ENCODE measurements around the gene ANKRD33B. TPM values are rescaled to one million over a fixed set of nuclear protein-coding genes. Genes with fewer than 3 reads are reported as not detected.
A peak's percentile ranks its signal among the peaks of the same experiment; 100 is the strongest.

ANKRD33B gene
- total RNA-seq, 1 donor from 2014 or later = 4.1 TPM

- DNase-seq (ENCODE audit: missing footprints) = no peak
- ATAC-seq = no peak
- intact Hi-C loops (cut with DNase I) = no loop called here
Observed at GRCh38 chr5:10674096-10674495, 110.2 kb downstream of the ANKRD33B start.

GRCh38 chr5:10674582-10674981 lies 110.7 kb downstream of the ANKRD33B start:
- ATAC-seq = no peak
- DNase-seq (ENCODE audit: missing footprints) = no peak
- intact Hi-C loops (cut with DNase I) = no loop called here

GRCh38 chr5:10675177-10675700 lies 111.4 kb downstream of the ANKRD33B start:
- DNase-seq (ENCODE audit: missing footprints) (no peak), ATAC-seq (no peak)
- intact Hi-C loops (cut with DNase I) = no loop called here

- ATAC-seq (no peak), DNase-seq (ENCODE audit: missing footprints) (no peak)
- intact Hi-C loops (cut with DNase I) = no loop called here
Observed at GRCh38 chr5:10676224-10676623, 112.4 kb downstream of the ANKRD33B start.

GRCh38 chr5:10676946-10677345 lies 113.1 kb downstream of the ANKRD33B start:
- no peak for ATAC-seq
- DNase-seq (ENCODE audit: missing footprints) = no peak
- intact Hi-C loops (cut with DNase I) = no loop called here

GRCh38 chr5:10677533-10677932 lies 113.7 kb downstream of the ANKRD33B start:
- intact Hi-C loops (cut with DNase I) = no loop called here
- DNase-seq (ENCODE audit: missing footprints) = no peak
- ATAC-seq = no peak

GRCh38 chr5:10678244-10678643 lies 114.4 kb downstream of the ANKRD33B start:
- DNase-seq (ENCODE audit: missing footprints) (no peak), ATAC-seq (no peak)
- intact Hi-C loops (cut with DNase I) = no loop called here

- intact Hi-C loops (cut with DNase I) = no loop called here
- ATAC-seq (peak; percentile 46), DNase-seq (ENCODE audit: missing footprints) (no peak)
Observed at GRCh38 chr5:10679336-10679988, 115.6 kb downstream of the ANKRD33B start.

GRCh38 chr5:10680876-10681481 lies 117.1 kb downstream of the ANKRD33B start:
- DNase-seq (ENCODE audit: missing footprints) (no peak), ATAC-seq (no peak)
- intact Hi-C loops (cut with DNase I) = no loop called here

GRCh38 chr5:10681731-10682679 lies 118.1 kb downstream of the ANKRD33B start:
- DNase-seq (ENCODE audit: missing footprints) (no peak), ATAC-seq (no peak)
- intact Hi-C loops (cut with DNase I) = no loop called here

- intact Hi-C loops (cut with DNase I) = no loop called here
- no peak for ATAC-seq
Observed at GRCh38 chr5:10682801-10683525, 119.1 kb downstream of the ANKRD33B start.

GRCh38 chr5:10684303-10685086 lies 120.6 kb downstream of the ANKRD33B start:
- DNase-seq (ENCODE audit: missing footprints) = no peak
- intact Hi-C loops (cut with DNase I) = loop anchor here (5.0 kb wide), 1 partner anchor 232 kb away; no protein-coding TSS in a partner anchor
- no peak for ATAC-seq

More at GRCh38 chr5:10682801-10683525, 119.1 kb downstream of the ANKRD33B start:
- DNase-seq (ENCODE audit: missing footprints) = no peak

- ATAC-seq = no peak
Observed at GRCh38 chr5:10685115-10685521, 121.2 kb downstream of the ANKRD33B start.

GRCh38 chr5:10686890-10687289 lies 123.0 kb downstream of the ANKRD33B start:
- intact Hi-C loops (cut with DNase I) = loop anchor here (5.0 kb wide), 1 partner anchor 235 kb away; no protein-coding TSS in a partner anchor
- no peak for DNase-seq (ENCODE audit: missing footprints)
- ATAC-seq = no peak

More at GRCh38 chr5:10685115-10685521, 121.2 kb downstream of the ANKRD33B start:
- intact Hi-C loops (cut with DNase I) = loop anchor here (5.0 kb wide), 1 partner anchor 233 kb away; no protein-coding TSS in a partner anchor
- DNase-seq (ENCODE audit: missing footprints) = no peak

- intact Hi-C loops (cut with DNase I) = loop anchor here (5.0 kb wide), 1 partner anchor 236 kb away; no protein-coding TSS in a partner anchor
- DNase-seq (ENCODE audit: missing footprints) (no peak), ATAC-seq (no peak)
Observed at GRCh38 chr5:10688651-10689171, 124.8 kb downstream of the ANKRD33B start.

GRCh38 chr5:10689391-10690081 lies 125.7 kb downstream of the ANKRD33B start:
- DNase-seq (ENCODE audit: missing footprints) = no peak
- intact Hi-C loops (cut with DNase I) = loop anchor here (5.0 to 10.0 kb wide), 2 partner anchors 237 to 795 kb away; no protein-coding TSS in a partner anchor
- ATAC-seq = peak; percentile 20
